Skeletal muscle tissue (tissue), 4 donors: Measurements from ENCODE around the gene RNF213. TPM values are rescaled to one million over a fixed set of nuclear protein-coding genes. Genes with fewer than 3 reads are reported as not detected.
"Not testable (repeated sequence)": the region's sequence is repeated elsewhere in the genome, so short reads cannot be mapped to it uniquely, and the experiment has no call there.

ENCODE experiments used
- H3K27ac ChIP-seq: one replicate; pipeline ENCODE4 v1.7.0; 2013; ENCODE audit warnings: mild to moderate bottlenecking, low read depth, low read length, inconsistent platforms
- H3K27me3 ChIP-seq, 3 donors: one replicate each; pipeline ENCODE4 v1.7.0; 2013; ENCODE audit warnings: low read length in 3 of 3; ENCODE audit not compliant: control insufficient read depth in 3 of 3, insufficient read depth in 3 of 3
- H3K36me3 ChIP-seq, 3 donors: one replicate each; pipeline ENCODE4 v1.7.0; 2013; ENCODE audit warnings: low read length in 3 of 3; ENCODE audit not compliant: control insufficient read depth in 3 of 3, insufficient read depth in 3 of 3
- H3K4me1 ChIP-seq, 3 donors: one replicate each; pipeline ENCODE4 v1.7.0; 2013; ENCODE audit warnings: low read length in 3 of 3, mild to moderate bottlenecking in 3 of 3; ENCODE audit not compliant: control insufficient read depth in 3 of 3, insufficient read depth in 3 of 3
- H3K4me3 ChIP-seq, 3 donors: one replicate each; pipeline ENCODE4 v1.7.0; 2013; ENCODE audit warnings: low read length in 3 of 3
- H3K9ac ChIP-seq, 3 donors: one replicate each; pipeline ENCODE4 v1.7.0; 2013; ENCODE audit warnings: low read length in 3 of 3, mild to moderate bottlenecking in 3 of 3, moderate library complexity in 2 of 3, low read depth in 1 of 3
- H3K9me3 ChIP-seq, 3 donors: one replicate each; pipeline ENCODE4 v1.7.0; 2013; ENCODE audit warnings: low read length in 3 of 3; ENCODE audit not compliant: control insufficient read depth in 3 of 3
- total RNA-seq: library from RNA; depleted of rRNA; stranded (reverse); fragments of >200 nt; gene quantifications from one replicate; pipeline ENCODE4 v1.2.3, GENCODE V29; 2014
- donor health status: Osteomylitis.

RNF213 gene
- total RNA-seq, 1 donor from 2014 or later: 63.2 TPM

GRCh38 chr17:80237386-80237785 lies 23.3 kb upstream of the RNF213 start:
- peaks cover 29 to 39% (median 30%) of the 10 kb centered on the region in 3 donors for H3K36me3 ChIP-seq
- H3K9ac ChIP-seq: no peak overlapping the region

DNA sequence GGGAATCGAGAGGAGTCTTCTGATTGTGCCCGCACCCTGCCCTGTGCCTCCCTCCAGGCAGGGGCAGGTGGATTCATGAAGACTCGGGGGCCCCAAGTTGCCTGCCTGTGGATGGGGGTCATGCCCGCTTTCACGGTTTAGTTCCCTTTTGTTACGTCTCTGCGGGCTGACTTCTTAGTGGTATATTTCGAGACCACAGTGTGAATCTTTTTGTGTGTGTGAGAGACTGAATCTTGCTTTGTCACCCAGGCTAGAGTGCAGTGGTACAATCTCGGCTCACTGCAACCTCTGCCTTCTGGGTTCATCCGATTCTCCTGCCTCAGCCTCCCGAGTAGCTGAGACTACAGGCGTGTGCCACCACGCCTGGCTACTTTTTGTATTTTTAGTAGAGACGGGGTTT lies 18.1 kb upstream of the RNF213 start:
- H3K4me3 ChIP-seq: no peak overlapping the region
- no peak overlapping the region for H3K9ac ChIP-seq
- H3K36me3 ChIP-seq: peaks cover 23 to 27% (median 25%) of the 10 kb centered on the region in 3 donors
- H3K4me1 ChIP-seq: peaks cover 15 to 22% (median 16%) of the 10 kb centered on the region in 3 donors
- H3K27ac ChIP-seq: no peak overlapping the region
- H3K27me3 ChIP-seq: no peaks in the 10 kb centered on the region
- H3K9me3 ChIP-seq: peaks cover 0 to 3% (median 0%) of the 10 kb centered on the region in 3 donors

More at GRCh38 chr17:80237386-80237785, 23.3 kb upstream of the RNF213 start:
- Histone ChIP-seq H3K27ac (no peak overlapping the region), H3K27me3 (no peaks in the 10 kb centered on the region), H3K4me3 (no peak overlapping the region), H3K9me3 (peaks cover 0 to 6% (median 0%) of the 10 kb centered on the region in 3 donors), H3K4me1 (no peaks in the 10 kb centered on the region)

DNA sequence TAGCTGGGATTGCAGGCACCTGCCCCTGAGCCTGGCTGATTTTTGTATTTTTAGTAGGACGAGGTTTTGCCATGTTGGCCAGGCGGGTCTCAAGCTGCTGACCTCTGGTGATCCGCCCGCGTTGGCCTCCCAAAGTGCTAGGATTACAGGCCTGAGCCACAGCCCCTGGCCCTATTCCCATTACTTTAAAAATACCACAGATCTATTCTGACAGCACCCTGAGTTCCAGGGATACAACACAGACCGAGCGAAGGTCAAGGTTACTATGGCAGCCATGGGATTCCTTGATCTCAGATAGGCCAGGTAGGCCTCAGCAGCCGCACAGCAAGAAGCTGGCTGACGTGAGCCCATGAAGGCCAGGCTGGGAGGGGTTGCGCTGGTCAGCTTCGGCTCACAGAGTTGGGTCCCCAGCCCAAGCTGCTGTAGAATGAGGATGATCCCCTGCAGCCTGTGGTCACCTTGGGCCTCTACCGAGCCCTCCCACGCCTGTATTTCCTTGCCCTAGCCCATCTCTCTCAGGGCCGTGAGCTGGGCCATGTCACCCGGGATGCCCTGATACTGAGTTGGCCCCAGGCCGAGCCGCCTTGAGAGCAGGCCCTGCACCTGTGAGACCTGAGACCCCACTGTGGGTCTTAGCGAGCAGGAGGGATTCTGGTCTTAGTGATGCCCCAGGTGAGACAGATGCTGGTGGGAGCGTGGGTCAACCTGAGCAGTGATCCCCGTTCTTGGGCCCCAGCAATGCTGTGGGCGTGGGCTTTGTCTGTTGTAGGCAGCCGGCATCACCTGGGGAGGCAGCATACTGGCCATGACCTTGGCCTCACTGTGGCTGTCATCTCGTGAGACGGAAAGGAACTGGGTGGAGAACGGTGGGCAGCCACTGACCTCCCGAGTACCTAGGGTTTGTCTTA lies 16.9 kb upstream of the RNF213 start:
- Histone ChIP-seq H3K27ac (peak overlapping the region; percentile 80), H3K4me1 (peaks cover 15 to 22% (median 16%) of the 10 kb centered on the region in 3 donors), H3K4me3 (peak overlapping the region in 1 of 3 donors; percentile 13), H3K9ac (peak overlapping the region; percentile 12 to 60 (median 45)), H3K27me3 (no peaks in the 10 kb centered on the region), H3K36me3 (peaks cover 16 to 22% (median 19%) of the 10 kb centered on the region in 3 donors), H3K9me3 (peaks cover 0 to 3% (median 0%) of the 10 kb centered on the region in 3 donors)

DNA sequence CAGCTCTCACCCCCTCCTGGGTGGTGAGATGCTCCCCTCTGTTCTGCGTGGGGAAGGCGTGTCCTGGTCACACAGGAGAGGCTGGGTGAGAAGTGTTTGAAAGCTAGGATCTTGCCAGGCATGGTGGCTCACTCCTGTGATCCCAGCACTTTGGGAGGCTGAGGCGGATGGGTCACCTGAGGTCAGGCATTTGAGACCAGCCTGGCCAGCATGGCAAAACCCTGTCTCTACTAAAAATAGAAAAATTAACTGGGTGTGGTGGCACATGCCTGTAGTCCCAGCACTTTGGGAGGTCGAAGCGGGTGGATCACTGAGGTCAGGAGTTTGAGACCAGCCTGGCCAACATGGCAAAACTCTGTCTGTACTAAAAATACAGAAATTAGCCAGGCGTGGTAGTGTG lies 16.2 kb upstream of the RNF213 start:
- Histone ChIP-seq H3K36me3 (peaks cover 20 to 26% (median 24%) of the 10 kb centered on the region in 3 donors), H3K27ac (peak overlapping the region; percentile 80)
- H3K9me3 ChIP-seq: not testable (repeated sequence)

DNA sequence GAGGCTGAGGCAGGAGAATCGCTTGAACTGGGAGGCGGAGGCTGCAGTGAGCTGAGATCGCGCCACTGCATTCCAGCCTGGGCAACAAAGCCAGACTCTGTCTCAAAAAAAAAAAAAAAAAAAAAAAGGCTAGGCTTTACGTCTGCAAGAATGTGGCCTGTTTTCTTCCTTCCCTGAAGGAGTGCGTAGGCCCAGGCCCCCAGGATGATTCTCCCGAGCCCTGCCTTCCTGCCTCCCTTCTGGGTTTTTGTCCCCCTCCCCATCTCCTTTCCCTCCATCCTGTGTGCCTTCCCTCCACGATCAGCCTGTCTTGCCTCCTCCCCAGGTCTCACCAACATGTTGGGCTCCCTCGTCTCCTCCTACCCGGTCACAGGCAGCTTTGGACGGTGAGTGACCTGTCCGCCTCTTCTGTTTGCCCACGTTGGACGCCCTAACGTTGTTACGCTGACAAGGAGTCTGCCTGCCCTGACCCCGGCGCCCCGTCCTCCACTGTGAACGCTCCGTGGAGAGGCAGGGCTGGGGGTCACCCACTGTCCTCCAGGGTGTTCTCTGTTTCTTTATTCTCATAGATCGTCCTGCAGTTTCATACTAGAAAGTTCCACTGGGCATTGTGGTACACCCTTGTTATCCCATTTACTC lies 15.7 kb upstream of the RNF213 start:
- no peaks in the 10 kb centered on the region for H3K27me3 ChIP-seq
- H3K4me3 ChIP-seq: no peak overlapping the region
- peaks cover 24 to 31% (median 24%) of the 10 kb centered on the region in 3 donors for H3K36me3 ChIP-seq
- peaks cover 0 to 3% (median 0%) of the 10 kb centered on the region in 3 donors for H3K9me3 ChIP-seq
- H3K27ac ChIP-seq: no peak overlapping the region
- peaks cover 15 to 22% (median 16%) of the 10 kb centered on the region in 3 donors for H3K4me1 ChIP-seq
- H3K9ac ChIP-seq: no peak overlapping the region

More for the DNA sequence above, 16.2 kb upstream of the RNF213 start:
- peak overlapping the region in 1 of 3 donors; percentile 6 for H3K9ac ChIP-seq
- peaks cover 15 to 22% (median 16%) of the 10 kb centered on the region in 3 donors for H3K4me1 ChIP-seq
- H3K4me3 ChIP-seq, H3K27me3 ChIP-seq: not testable (repeated sequence)

- no peak overlapping the region for H3K9ac ChIP-seq
- no peak overlapping the region for H3K4me3 ChIP-seq
- H3K36me3 ChIP-seq: peaks cover 24 to 34% (median 27%) of the 10 kb centered on the region in 3 donors
- H3K27ac ChIP-seq: no peak overlapping the region
- peaks cover 15 to 22% (median 16%) of the 10 kb centered on the region in 3 donors for H3K4me1 ChIP-seq
- peaks cover 0 to 3% (median 0%) of the 10 kb centered on the region in 3 donors for H3K9me3 ChIP-seq
- H3K27me3 ChIP-seq: no peaks in the 10 kb centered on the region
Measured at GRCh38 chr17:80245566-80246265, 14.9 kb upstream of the RNF213 start.

- H3K4me3 ChIP-seq: no peak overlapping the region
- no peaks in the 10 kb centered on the region for H3K27me3 ChIP-seq
- peaks cover 22 to 31% (median 27%) of the 10 kb centered on the region in 3 donors for H3K36me3 ChIP-seq
- peaks cover 0 to 3% (median 0%) of the 10 kb centered on the region in 3 donors for H3K9me3 ChIP-seq
- H3K9ac ChIP-seq: no peak overlapping the region
- H3K27ac ChIP-seq: no peak overlapping the region
- peaks cover 15 to 22% (median 16%) of the 10 kb centered on the region in 3 donors for H3K4me1 ChIP-seq
Measured at GRCh38 chr17:80246266-80246681, 14.4 kb upstream of the RNF213 start.

- Histone ChIP-seq H3K36me3 (peaks cover 21 to 31% (median 27%) of the 10 kb centered on the region in 3 donors), H3K27me3 (no peaks in the 10 kb centered on the region), H3K4me3 (no peak overlapping the region), H3K27ac (no peak overlapping the region), H3K9me3 (peaks cover 0 to 3% (median 0%) of the 10 kb centered on the region in 3 donors), H3K4me1 (peaks cover 15 to 22% (median 16%) of the 10 kb centered on the region in 3 donors), H3K9ac (no peak overlapping the region)
Measured at GRCh38 chr17:80246726-80247125, 13.9 kb upstream of the RNF213 start.

DNA sequence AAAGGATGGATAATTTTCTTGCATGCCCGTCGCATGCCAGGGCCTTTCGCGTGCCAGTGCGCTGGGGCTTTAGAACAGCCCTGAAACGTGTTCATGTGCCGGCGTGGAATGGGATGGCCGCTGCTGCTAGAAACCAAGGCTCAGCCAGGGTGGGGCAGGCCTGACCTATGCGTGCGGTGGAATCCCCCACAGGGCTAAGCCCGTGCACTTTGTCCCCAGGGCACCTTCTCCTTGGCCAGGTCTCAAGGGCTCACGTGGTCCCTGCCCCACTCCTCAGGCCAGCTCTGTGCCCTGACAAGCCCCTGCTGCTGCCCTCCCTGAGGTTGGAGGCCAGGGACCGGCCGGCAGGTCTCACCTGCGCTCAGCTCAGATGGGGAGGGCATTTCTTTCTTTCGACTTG lies 13.1 kb upstream of the RNF213 start:
- peaks cover 0 to 3% (median 0%) of the 10 kb centered on the region in 3 donors for H3K9me3 ChIP-seq
- peaks cover 15 to 22% (median 16%) of the 10 kb centered on the region in 3 donors for H3K4me1 ChIP-seq
- no peak overlapping the region for H3K4me3 ChIP-seq
- H3K9ac ChIP-seq: no peak overlapping the region
- H3K27ac ChIP-seq: no peak overlapping the region
- no peaks in the 10 kb centered on the region for H3K27me3 ChIP-seq
- H3K36me3 ChIP-seq: peaks cover 21 to 34% (median 32%) of the 10 kb centered on the region in 3 donors
